GM12878 (cell line): ENCODE measurements around the gene OR1S2. TPM values are rescaled to one million over a fixed set of nuclear protein-coding genes. Genes with fewer than 3 reads are reported as not detected.

ENCODE experiments used
- ATAC-seq: fragments of 200-7000 bp; cut with Tn5 transposase; 3 replicates; pipeline ENCODE4 v1.9.1; 2020; ENCODE audit warnings: mild to moderate bottlenecking, moderate library complexity
- Bru-seq: library from RNA; stranded (reverse); fragments of 400-500 nt; gene quantifications from one replicate; lab custom pipeline; 2021; lab: Mats Ljungman, UMichigan
- BruChase-seq, 2 experiments: library from RNA; stranded (reverse); fragments of 400-500 nt; gene quantifications; one replicate each; lab custom pipeline; 2021; lab: Mats Ljungman, UMichigan
- BruUV-seq: library from RNA; stranded (reverse); fragments of 400-500 nt; replicated peaks from 2 replicates; lab custom pipeline; 2021; lab: Mats Ljungman, UMichigan
- CTCF ChIA-PET: fragments of 300-600 bp; sonication (Branson Sonifier 250); formaldehyde crosslinking; extraction: SDS; loops from one replicate; lab custom pipeline; 2021; ENCODE audit warnings: inconsistent platforms; lab: Yijun Ruan, JAX
- POLR2A ChIA-PET: fragments of 350-600 bp; formaldehyde crosslinking; extraction: SDS; loops from one replicate; lab custom pipeline; 2021; ENCODE audit warnings: inconsistent platforms; lab: Charles Lee
- RAD21 ChIA-PET: fragments of 300-600 bp; sonication (Branson Sonifier 250); formaldehyde crosslinking; loops from one replicate; lab custom pipeline; 2023; ENCODE audit warnings: antibody characterized with exemption; ENCODE audit not compliant: unreplicated experiment; lab: Charles Lee
- SMC1A ChIA-PET: fragments of 300-600 bp; sonication (Branson Sonifier 250); formaldehyde crosslinking; loops from one replicate; lab custom pipeline; 2023; ENCODE audit not compliant: unreplicated experiment, uncharacterized antibody; lab: Charles Lee
- DNase-seq: peaks from one replicate; pipeline ENCODE4 v3.0.0-alpha.2; 2011; ENCODE audit warnings: low read depth, low spot score
- FAIRE-seq: peaks from 3 replicates; lab custom pipeline; 2011; peaks lifted over from hg19 to GRCh38; lab: Jason Lieb, UNC
- H2AFZ ChIP-seq: 2 replicates; pipeline ENCODE4 v1.6.0; 2011; ENCODE audit warnings: low read depth, low read length, control low read depth; ENCODE audit not compliant: control insufficient read depth
- H3K27ac ChIP-seq: 2 replicates; pipeline ENCODE4 v1.5.1; 2011; ENCODE audit warnings: control low read depth; ENCODE audit not compliant: control insufficient read depth, insufficient read depth
- H3K27me3 ChIP-seq, 2 experiments: replicated peaks in 1 of 2; 2 replicates each; pipeline versions ENCODE4 v1.6.0 to v1.6.1; 2011; ENCODE audit warnings: low read length in 1 of 2; ENCODE audit not compliant: control insufficient read depth in 2 of 2, insufficient read depth in 2 of 2
- H3K36me3 ChIP-seq, 2 experiments: 2 replicates each; pipeline ENCODE4 v1.5.1; 2011; ENCODE audit warnings: low read length in 1 of 2; ENCODE audit not compliant: control insufficient read depth in 2 of 2, insufficient read depth in 2 of 2
- H3K4me1 ChIP-seq: 2 replicates; pipeline ENCODE4 v1.6.1; 2011; ENCODE audit warnings: mild to moderate bottlenecking, low read length, moderate library complexity, mixed read lengths; ENCODE audit not compliant: control insufficient read depth, insufficient read depth
- H3K4me2 ChIP-seq: 2 replicates; pipeline ENCODE4 v1.6.0; 2011; ENCODE audit warnings: control low read depth; ENCODE audit not compliant: control insufficient read depth, insufficient read depth
- H3K4me3 ChIP-seq: fragments of 200-600 bp; sonication (generic); 2 replicates; pipeline ENCODE4 v1.5.1; 2016
- H3K79me2 ChIP-seq: 2 replicates; pipeline ENCODE4 v1.6.0; 2011; ENCODE audit warnings: low read length; ENCODE audit not compliant: control insufficient read depth, insufficient read depth
- H3K9ac ChIP-seq: 2 replicates; pipeline ENCODE4 v1.8.0; 2011; ENCODE audit warnings: low read length, control low read depth, mixed read lengths; ENCODE audit not compliant: control insufficient read depth, insufficient read depth
- H3K9me3 ChIP-seq: replicated peaks from 3 replicates; pipeline ENCODE4 v1.5.1; 2011; ENCODE audit warnings: mild to moderate bottlenecking, low read length; ENCODE audit not compliant: control insufficient read depth, insufficient read depth
- H4K20me1 ChIP-seq: 2 replicates; pipeline ENCODE4 v1.6.0; 2011; ENCODE audit not compliant: control insufficient read depth, insufficient read depth
- CBX3 ChIP-seq: fragments of 200-600 bp; sonication (generic); IDR thresholded peaks from 2 replicates; pipeline ENCODE4 v1.6.1; 2016; ENCODE audit warnings: low read depth, borderline replicate concordance
- EP300 ChIP-seq, 2 experiments: fragments of 150-350 bp in 1 of 2; IDR thresholded peaks; 2 replicates each; pipeline ENCODE4 v1.6.1; 2011 to 2012; ENCODE audit warnings: low read depth in 2 of 2, low read length in 2 of 2, borderline replicate concordance in 1 of 2, improper control_type of control experiment in 1 of 2, inconsistent platforms in 1 of 2; ENCODE audit not compliant: control insufficient read depth in 1 of 2
- FOS ChIP-seq: IDR thresholded peaks from 3 replicates; pipeline ENCODE4 v1.6.1; 2011; ENCODE audit warnings: borderline replicate concordance; ENCODE audit not compliant: insufficient read length; ENCODE audit errors: extremely low read depth
- MTA3 ChIP-seq: IDR thresholded peaks from 2 replicates; pipeline ENCODE4 v1.6.1; 2012; ENCODE audit warnings: low read length, inconsistent platforms, borderline replicate concordance
- RFX5 ChIP-seq: IDR thresholded peaks from 2 replicates; pipeline ENCODE4 v1.6.1; 2011; ENCODE audit warnings: low read depth, low read length, improper control_type of control experiment
- in situ Hi-C: fragments of 300-500 bp; cut with MboI; formaldehyde crosslinking; loops from 9 replicates; pipeline ENCODE4 v1.14.3; 2018; ENCODE audit warnings: mixed read lengths
- intact Hi-C: fragments of 100-400 bp; cut with micrococcal nuclease; formaldehyde crosslinking; loops from one replicate; pipeline ENCODE4 v1.14.2; 2022; ENCODE audit not compliant: unreplicated experiment
- long read RNA-seq, 2 experiments: library from polyadenylated mRNA; unstranded; transcript quantifications; one replicate each; pipeline ENCODE4 v2.0.0, GENCODE V29; 2019 to 2020
- polyA minus RNA-seq, 3 experiments: library from RNA; depleted of rRNA, polyadenylated mRNA; stranded (reverse); fragments of >200 nt; gene quantifications; 2 replicates each; pipeline ENCODE4 v1.2.3, GENCODE V29; 2011
- polyA plus RNA-seq, 11 experiments: library from polyadenylated mRNA; depleted of rRNA in 4 of 11; unstranded in 6 of 11; stranded (reverse) in 5 of 11; fragments of >200 nt; fragmentation: Nextera tagmentation in 4 of 11; fragmentation: Illumina TruSeq in 1 of 11; extraction: Ambion mirVana in 4 of 11; extraction: Trizol in 1 of 11; gene quantifications; 1 replicate in 1 of 11; 2 replicates in 10 of 11; pipeline versions ENCODE4 v1.2.1 to v1.2.3, GENCODE V29; 2011 to 2016; ENCODE audit warnings: inconsistent platforms in 2 of 11, missing spikeins in 2 of 11, low read depth in 1 of 11
- total RNA-seq, 4 experiments: library from RNA; depleted of rRNA in 3 of 4; stranded (reverse); fragments of >200 nt in 3 of 4; fragmentation: Illumina TruSeq in 1 of 4; extraction: Trizol in 1 of 4; gene quantifications; 2 replicates each; pipeline versions ENCODE4 v1.2.1 to v1.2.3, GENCODE V29; 2013 to 2021

OR1S2 gene
- total RNA-seq (2013; cell fraction: nucleolus; rRNA removed), result not detected in 2 replicates
- not detected in 2 replicates for total RNA-seq (2014; rRNA removed)
- total RNA-seq (2014; rRNA removed; fragmentation: Illumina TruSeq; extraction: Trizol), result not detected in 2 replicates
- not detected in 2 replicates for total RNA-seq (2021)
- not detected for polyA plus RNA-seq (2011; ENCODE audit: low read depth)
- not detected in 2 replicates for polyA plus RNA-seq (2011; rRNA removed)
- polyA plus RNA-seq (2011; cell fraction: cytosol; rRNA removed), result not detected in 2 replicates
- not detected in 2 replicates for polyA plus RNA-seq (2011; cell fraction: nucleus; rRNA removed)
- polyA plus RNA-seq (2012), result not detected in 2 replicates
- polyA plus RNA-seq (2014; fragmentation: Illumina TruSeq; extraction: Trizol), result not detected in 2 replicates
- polyA plus RNA-seq (2014; fragmentation: Nextera tagmentation; extraction: Ambion mirVana), result not detected
- polyA plus RNA-seq (2014; rRNA removed), result not detected in 2 replicates
- not detected for polyA plus RNA-seq (2016; fragmentation: Nextera tagmentation; extraction: Ambion mirVana)
- 0.59 TPM in 1 of 2 replicates, not detected in the other for polyA minus RNA-seq (2011; rRNA and poly(A)+ RNA removed)
- polyA minus RNA-seq (2011; cell fraction: cytosol; rRNA and poly(A)+ RNA removed), result not detected in 2 replicates
- polyA minus RNA-seq (2011; cell fraction: nucleus; rRNA and poly(A)+ RNA removed), result not detected in 2 replicates
- Bru-seq, nascent RNA, result not detected
- not detected for BruChase-seq, experiment 1, labeled RNA remaining after a 6-hour chase
- not detected for BruChase-seq, experiment 2, labeled RNA remaining after a 2-hour chase
- long read RNA-seq, experiment 1, result 0 reads
- long read RNA-seq, experiment 2, result 0 reads

- in situ Hi-C loops, result no loop called here
- H3K4me3 ChIP-seq, result no peak within 1 kb of the TSS
- no peaks in the 10 kb centered on the region for H3K27me3 ChIP-seq
- H3K36me3 ChIP-seq, result no peaks in the 10 kb centered on the region
- H2AFZ ChIP-seq, result no peak within 1 kb of the TSS
- no peak within 1 kb of the TSS for H3K9ac ChIP-seq
- H4K20me1 ChIP-seq, result no peaks in the 10 kb centered on the region
- CTCF ChIA-PET, result no interaction called here
- TF ChIP-seq FOS, result no peak
- TF ChIP-seq EP300 (IDR thresholded peaks at IDR 0.05; ENCODE audit: borderline replicate concordance in 1 of 2, control insufficient read depth in 1 of 2, low read depth in 2 of 2, low read length in 2 of 2), result no peak
- TF ChIP-seq CBX3, result no peak
- no peak for TF ChIP-seq RFX5
- no peak for TF ChIP-seq MTA3
- TF ChIP-seq, all 136 proteins: peak for 0
- DNase-seq (no peak), FAIRE-seq (no peak), ATAC-seq (no peak)
- SMC1A ChIA-PET, result no interaction called here
- H3K79me2 ChIP-seq, result no peaks in the 10 kb centered on the region
- BruUV-seq, result no TSS peak
- POLR2A ChIA-PET, result no interaction called here
- H3K4me1 ChIP-seq, result no peaks in the 10 kb centered on the region
- no peaks in the 10 kb centered on the region for H3K9me3 ChIP-seq
- RAD21 ChIA-PET, result no interaction called here
- no peak within 1 kb of the TSS for H3K27ac ChIP-seq
- H3K4me2 ChIP-seq, result no peak within 1 kb of the TSS
- intact Hi-C loops, result no loop called here
Observed at GRCh38 chr11:58204042-58204441, at the start of gene OR1S2. Gene OR1S2, minus strand, starts transcription at chr11:58204142. Its CDS starts 0 bp downstream, at chr11:58204142.
